ENCODE data around the gene GMDS. TPM values are rescaled to one million over a fixed set of nuclear protein-coding genes. Genes with fewer than 3 reads are reported as not detected.

The GMDS gene
- total RNA-seq, 2 experiments from 2014 or later = 30.3 to 38.5 TPM

DNA sequence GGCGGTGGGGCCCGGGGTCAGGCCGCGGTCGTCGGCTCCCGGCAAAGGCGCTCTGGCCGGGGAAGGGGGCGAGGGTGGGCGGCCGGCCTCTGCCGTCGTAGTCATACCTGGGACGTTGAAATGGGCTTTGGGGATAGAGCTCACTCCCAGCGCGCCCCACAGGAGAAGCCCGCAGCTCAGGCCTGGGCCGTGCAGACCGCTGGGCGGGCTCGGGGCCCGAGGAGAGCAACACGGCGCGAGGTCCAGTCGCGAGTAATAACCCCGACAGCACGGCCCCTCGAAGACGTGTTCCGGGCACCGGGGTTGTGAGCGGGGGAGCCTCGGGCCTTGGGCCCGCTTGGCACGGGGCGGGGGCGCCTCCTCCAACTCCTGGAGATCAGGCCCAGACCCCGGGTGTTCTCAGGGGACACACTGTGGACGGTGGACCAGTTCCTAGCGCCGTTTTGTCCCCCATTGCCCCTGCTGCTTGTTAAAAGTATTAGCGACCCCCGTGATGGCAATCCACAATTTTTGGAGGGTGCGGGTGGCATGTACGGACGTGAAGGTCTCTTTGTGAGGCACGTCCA is 624.8 kb downstream of the GMDS start:
- CTCF ChIA-PET = no interaction called here
- DNase-seq (no peak), ATAC-seq (no peak)
- Mint-ChIP-seq H3K4me1 (ENCODE audit: low read depth) (peaks cover 6% of the 10 kb centered on the region), H3K36me3 (ENCODE audit: low read depth) (no peaks in the 10 kb centered on the region), H3K9me3 (ENCODE audit: insufficient read depth) (no peaks in the 10 kb centered on the region), H3K27ac (no peak overlapping the region), H3K4me3 (no peak overlapping the region), H3K27me3 (ENCODE audit: low read depth) (peaks cover 63% of the 10 kb centered on the region)
- POLR2A ChIA-PET = no interaction called here

DNA sequence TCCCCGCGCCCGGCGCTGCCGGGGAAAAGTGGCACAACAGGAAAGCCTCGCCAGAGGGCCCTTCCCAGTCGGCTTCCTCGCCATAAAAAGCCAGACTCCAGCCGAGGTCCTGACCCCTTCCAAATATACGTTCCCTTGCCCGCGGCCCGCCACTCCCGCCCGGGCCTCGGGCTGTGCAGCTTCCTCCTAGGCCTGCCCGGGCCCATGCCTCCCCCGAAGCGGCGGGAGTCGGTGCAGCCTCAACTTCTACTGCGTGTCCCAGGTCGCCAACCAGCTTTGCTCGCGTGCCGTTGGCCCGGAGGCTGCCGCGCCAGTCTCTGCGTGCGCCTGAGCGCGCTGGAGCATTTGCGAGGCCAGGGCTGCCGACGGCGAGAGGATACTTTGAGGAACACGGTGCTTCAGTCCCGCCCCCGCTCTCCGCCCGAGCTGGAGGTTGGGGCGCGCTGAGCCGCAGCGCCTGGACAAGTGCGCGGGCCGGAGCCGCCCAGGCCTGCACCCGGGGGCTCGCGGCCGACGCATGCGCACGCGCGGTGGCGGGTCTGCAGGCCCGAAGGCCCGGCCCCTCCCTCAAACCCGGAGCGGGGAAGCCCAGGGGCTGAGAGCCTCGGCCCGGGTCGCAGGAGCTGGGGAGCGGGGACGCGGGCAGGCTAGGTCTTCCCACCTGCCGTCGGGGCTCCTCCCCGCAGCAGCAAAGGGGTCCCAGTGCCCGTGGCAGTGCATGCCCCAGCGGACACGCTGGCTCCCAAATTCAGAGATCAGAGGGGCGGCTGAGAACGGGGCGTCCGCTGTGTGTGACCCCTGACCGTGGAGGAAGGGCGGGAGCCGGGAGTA is 625.5 kb downstream of the GMDS start:
- Mint-ChIP-seq H3K36me3 (ENCODE audit: low read depth) (no peaks in the 10 kb centered on the region), H3K4me1 (ENCODE audit: low read depth) (no peaks in the 10 kb centered on the region), H3K9me3 (ENCODE audit: insufficient read depth) (no peaks in the 10 kb centered on the region), H3K27me3 (ENCODE audit: low read depth) (peaks cover 60% of the 10 kb centered on the region), H3K27ac (no peak overlapping the region), H3K4me3 (no peak overlapping the region)
- DNase-seq (no peak), ATAC-seq (no peak)
- CTCF ChIA-PET = no interaction called here
- POLR2A ChIA-PET = no interaction called here

DNA sequence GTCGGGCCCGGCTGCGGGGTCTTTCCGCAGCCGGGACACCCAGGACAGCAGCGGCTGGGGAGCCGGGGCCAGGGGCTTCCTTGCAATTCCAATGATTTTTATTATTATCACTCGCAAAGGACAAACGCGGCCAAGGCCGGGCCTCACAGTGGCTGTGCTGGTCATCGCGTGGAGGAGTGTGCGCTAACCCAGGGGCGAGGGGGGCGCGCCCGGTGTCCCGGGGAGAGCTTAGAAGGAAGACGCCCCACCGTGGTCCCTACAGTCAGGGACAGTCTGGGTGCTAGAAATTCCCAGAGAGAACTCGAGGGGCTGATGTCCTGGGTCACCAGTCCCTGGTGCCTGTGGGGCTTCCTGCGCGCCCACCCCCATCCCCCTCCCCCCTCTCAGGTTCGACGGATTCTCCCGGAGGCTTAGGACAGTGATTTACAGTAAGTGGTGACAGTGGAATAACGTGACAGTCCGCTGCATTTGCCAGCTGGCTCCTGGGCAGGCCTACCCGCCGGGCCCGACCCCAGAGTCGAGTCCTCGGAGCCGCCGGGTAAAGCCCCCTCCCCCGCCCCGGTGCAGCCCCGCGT is 626.2 kb downstream of the GMDS start:
- no peak for ATAC-seq
- ChIA-PET CTCF (no interaction called here), POLR2A (no interaction called here)
- DNase-seq = no peak
- no peaks in the 10 kb centered on the region for H3K4me1 Mint-ChIP-seq (ENCODE audit: low read depth)
- H3K27ac Mint-ChIP-seq = no peak overlapping the region
- H3K9me3 Mint-ChIP-seq (ENCODE audit: insufficient read depth) = no peaks in the 10 kb centered on the region
- H3K27me3 Mint-ChIP-seq (ENCODE audit: low read depth) = peaks cover 60% of the 10 kb centered on the region
- H3K4me3 Mint-ChIP-seq = no peak overlapping the region
- no peaks in the 10 kb centered on the region for H3K36me3 Mint-ChIP-seq (ENCODE audit: low read depth)

DNA sequence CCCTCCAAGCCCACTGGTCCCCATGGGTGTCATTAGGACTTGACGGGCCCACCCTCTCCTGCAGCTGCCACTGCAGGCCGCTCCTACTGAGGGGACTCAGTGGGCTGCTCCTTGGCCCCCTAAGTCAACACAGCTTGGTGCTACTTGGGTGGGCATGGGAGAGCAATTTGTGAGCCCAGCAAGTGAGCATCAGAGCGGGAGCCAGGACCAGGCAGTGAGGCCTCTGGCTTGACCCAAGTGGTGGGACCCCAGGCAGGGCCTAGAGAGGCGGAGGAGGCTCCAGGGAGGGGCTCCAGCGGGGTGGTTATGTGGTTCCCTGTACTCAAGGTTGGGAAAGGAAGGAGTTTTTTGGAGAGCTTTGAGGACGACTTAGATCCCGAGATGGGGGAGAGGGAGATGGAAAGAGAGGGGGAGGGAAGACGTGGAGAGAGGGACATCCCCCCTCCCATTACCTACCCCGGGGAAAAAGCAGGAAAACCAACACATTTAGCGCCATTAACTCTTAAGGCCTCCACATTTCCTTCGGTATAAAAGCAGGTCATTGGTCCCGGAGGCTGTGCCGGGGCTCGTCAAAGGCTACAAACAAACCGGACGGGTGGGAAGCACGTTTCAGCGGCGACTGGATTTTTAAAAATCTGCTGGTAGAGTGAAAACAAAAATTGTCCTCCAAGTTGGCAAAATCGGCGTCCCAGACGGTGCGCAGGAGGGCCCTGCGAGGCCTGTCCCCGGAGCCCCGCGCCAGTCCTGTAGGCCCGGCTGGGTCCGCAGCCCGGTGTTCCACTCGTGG is 626.9 kb downstream of the GMDS start:
- H3K27ac Mint-ChIP-seq = no peak overlapping the region
- H3K9me3 Mint-ChIP-seq (ENCODE audit: insufficient read depth) = no peaks in the 10 kb centered on the region
- H3K4me1 Mint-ChIP-seq (ENCODE audit: low read depth) = peaks cover 3% of the 10 kb centered on the region
- H3K36me3 Mint-ChIP-seq (ENCODE audit: low read depth) = no peaks in the 10 kb centered on the region
- peaks cover 60% of the 10 kb centered on the region for H3K27me3 Mint-ChIP-seq (ENCODE audit: low read depth)
- no peak overlapping the region for H3K4me3 Mint-ChIP-seq
- ATAC-seq (no peak), DNase-seq (no peak)
- CTCF ChIA-PET = no interaction called here
- POLR2A ChIA-PET = no interaction called here

DNA sequence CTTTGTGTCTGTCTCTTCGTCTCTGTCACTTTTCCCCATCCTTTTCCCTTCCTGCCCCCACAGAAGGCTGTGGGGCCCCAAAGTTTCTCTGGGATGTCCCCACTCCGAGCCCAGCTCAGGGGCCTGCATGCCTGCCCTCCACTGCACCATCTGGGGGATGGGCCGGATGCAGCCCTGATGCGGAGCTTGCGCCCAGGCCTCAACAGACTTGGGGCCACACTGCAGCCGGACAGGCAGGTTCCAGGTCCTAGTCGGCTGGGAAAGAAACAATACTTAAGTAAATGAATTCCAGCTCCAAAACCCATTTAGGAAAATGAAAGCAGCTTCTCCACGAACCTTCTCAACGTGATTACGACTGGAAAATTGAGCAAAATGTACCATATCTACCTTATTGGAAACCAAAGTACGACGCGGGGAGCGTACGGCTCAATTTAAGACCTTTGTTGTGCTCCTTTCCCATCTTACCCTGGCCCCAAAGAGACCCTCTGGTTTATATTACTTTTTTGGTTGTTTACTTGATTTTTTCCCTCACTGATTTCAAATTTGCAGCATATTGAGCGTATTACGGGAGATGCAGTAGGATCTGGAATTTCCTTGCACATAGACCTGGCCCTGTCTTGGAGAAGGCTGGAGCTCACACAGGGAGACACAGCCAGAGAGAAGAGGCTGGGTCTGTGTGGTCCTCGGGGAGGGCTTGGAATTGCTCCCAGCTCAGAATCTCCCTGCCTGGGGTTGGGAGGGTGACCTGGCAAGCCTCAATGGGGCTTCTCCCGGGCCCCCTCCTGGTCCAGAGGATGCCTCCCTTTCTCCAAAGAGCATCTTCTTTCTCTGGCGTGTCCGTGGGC is 627.7 kb downstream of the GMDS start:
- Mint-ChIP-seq H3K9me3 (ENCODE audit: insufficient read depth) (no peaks in the 10 kb centered on the region), H3K4me1 (ENCODE audit: low read depth) (peaks cover 5% of the 10 kb centered on the region), H3K4me3 (no peak overlapping the region), H3K27me3 (ENCODE audit: low read depth) (peaks cover 63% of the 10 kb centered on the region), H3K36me3 (ENCODE audit: low read depth) (no peaks in the 10 kb centered on the region), H3K27ac (no peak overlapping the region)
- DNase-seq (no peak), ATAC-seq (no peak)
- POLR2A ChIA-PET = interaction anchor here (0.7 to 1.5 kb wide), 2 partner anchors 9 to 248 kb away, joined by 3 to 5 read pairs; no protein-coding TSS in a partner anchor
- CTCF ChIA-PET = interaction anchor here (0.8 to 1.7 kb wide), 3 partner anchors 9 to 542 kb away, joined by 3 to 6 read pairs (median 3); no protein-coding TSS in a partner anchor

DNA sequence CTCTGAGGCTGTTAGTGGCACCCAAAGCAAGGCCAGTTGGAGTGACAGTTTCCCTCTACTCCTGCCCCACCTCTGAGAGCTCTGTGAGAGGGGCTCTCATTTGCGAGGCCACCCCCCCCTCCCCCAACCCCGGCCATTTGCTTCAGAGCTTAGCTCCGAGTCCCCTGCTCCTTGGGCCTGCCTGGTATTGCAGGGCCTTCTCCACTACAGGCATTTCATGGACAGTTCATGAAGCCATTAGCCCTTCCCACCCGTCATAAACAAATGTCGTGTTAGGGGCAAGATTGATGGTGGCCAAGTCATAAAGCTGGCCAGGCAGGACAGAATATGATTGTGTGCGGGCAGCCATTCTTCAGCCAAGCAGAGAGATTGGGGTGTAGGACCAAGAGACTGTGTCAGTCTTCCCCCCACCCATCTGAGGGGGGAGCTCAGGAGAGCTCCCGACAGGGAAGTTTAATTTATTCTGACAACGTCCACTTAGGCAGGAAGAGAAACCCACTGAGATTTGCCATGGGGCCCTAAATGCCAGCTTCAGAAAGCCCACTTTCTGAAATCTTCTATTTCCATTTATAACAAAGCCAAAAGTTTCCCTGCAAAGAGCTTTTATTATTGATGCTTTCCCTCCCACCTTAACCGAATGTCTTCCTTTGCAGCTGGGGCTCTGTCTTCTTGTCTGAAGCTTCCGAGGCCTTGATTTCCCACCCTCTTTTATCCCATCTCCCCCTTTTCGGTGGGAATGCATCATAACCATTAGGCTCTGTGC is 628.5 kb downstream of the GMDS start:
- H3K4me3 Mint-ChIP-seq = no peak overlapping the region
- no peak for DNase-seq
- H3K27ac Mint-ChIP-seq = no peak overlapping the region
- no peaks in the 10 kb centered on the region for H3K9me3 Mint-ChIP-seq (ENCODE audit: insufficient read depth)
- H3K27me3 Mint-ChIP-seq (ENCODE audit: low read depth) = peaks cover 64% of the 10 kb centered on the region
- ChIA-PET CTCF (interaction anchor here (0.8 to 1.7 kb wide), 4 partner anchors 10 to 543 kb away, joined by 3 to 6 read pairs (median 4); no protein-coding TSS in a partner anchor), POLR2A (interaction anchor here (0.7 to 1.5 kb wide), 2 partner anchors 10 to 249 kb away, joined by 3 to 5 read pairs; no protein-coding TSS in a partner anchor)
- no peak for ATAC-seq
- H3K4me1 Mint-ChIP-seq (ENCODE audit: low read depth) = peaks cover 10% of the 10 kb centered on the region
- peaks cover 3% of the 10 kb centered on the region for H3K36me3 Mint-ChIP-seq (ENCODE audit: low read depth)

DNA sequence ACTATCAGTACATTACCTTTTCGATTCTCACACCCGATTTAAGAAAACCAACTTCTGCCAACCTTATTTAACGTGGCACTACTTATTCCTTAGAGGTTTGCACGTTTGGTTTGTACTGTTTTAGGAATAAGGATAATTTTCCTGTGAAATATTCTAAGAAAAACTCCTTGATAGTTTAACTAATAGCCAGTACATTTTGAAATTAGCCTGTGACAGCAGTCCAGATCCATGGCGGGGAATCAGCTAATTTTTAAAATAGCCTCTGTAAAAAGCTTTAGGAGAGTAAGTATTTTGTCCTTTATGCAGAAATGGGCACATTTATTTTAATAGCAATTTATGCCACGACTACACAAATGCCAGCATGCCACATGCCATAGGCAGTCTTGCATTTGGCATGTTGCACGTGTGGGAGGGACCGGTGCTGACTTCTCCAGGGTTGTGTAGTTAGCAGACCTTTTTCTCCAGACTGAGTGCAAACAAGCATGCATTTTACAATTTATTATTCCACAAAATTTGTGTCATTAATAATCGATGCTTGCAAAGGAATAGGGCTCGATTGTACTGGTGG is 629.5 kb downstream of the GMDS start:
- Mint-ChIP-seq H3K4me3 (no peak overlapping the region), H3K27ac (no peak overlapping the region), H3K9me3 (ENCODE audit: insufficient read depth) (no peaks in the 10 kb centered on the region), H3K4me1 (ENCODE audit: low read depth) (peaks cover 12% of the 10 kb centered on the region), H3K36me3 (ENCODE audit: low read depth) (peaks cover 4% of the 10 kb centered on the region), H3K27me3 (ENCODE audit: low read depth) (peaks cover 60% of the 10 kb centered on the region)
- POLR2A ChIA-PET = no interaction called here
- CTCF ChIA-PET = interaction anchor here (1.3 to 1.6 kb wide), 3 partner anchors 20 to 1019 kb away, joined by 3 to 4 read pairs (median 4); no protein-coding TSS in a partner anchor
- no peak for DNase-seq
- ATAC-seq = no peak

DNA sequence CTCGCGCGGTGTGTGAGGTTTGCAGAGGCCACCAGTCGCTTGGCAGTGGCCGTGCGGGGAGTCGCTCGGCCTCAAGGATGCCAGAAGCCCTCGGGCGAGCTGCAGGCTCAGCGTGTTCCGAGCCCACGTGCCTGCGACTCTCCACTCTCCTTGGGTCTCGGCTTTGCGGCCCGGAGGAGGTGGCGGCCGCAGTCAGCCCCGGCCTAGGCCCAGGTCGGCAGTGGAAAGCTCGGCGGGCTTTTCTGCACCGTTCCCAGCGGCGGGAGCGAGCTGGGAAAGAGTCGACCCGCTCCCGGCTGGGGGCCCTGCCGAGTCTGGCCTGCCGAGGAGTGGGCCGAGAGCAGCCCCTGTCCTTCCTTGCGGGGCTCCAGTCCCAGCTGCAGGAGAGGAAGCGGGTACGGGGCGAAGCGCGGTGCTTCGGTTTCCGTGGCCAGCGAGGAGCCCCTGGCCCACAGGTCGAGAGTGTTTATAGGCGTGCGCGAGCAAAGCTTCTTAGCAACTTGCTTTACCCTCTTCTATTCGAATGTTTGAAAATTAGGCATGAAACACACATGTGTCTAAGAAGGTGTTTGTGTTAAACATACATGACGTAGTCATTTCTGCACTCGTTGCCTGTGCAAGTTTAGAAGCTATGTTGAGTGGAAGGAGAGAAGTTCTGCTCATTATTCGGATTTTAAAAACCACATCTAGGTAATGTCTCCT is 630.1 kb downstream of the GMDS start:
- CTCF ChIA-PET = interaction anchor here (1.3 to 1.6 kb wide), 3 partner anchors 489 to 1019 kb away, joined by 3 to 4 read pairs (median 4); no protein-coding TSS in a partner anchor
- POLR2A ChIA-PET = no interaction called here
- ATAC-seq (no peak), DNase-seq (no peak)
- no peaks in the 10 kb centered on the region for H3K9me3 Mint-ChIP-seq (ENCODE audit: insufficient read depth)
- H3K4me3 Mint-ChIP-seq = no peak overlapping the region
- H3K27ac Mint-ChIP-seq = no peak overlapping the region
- H3K36me3 Mint-ChIP-seq (ENCODE audit: low read depth) = peaks cover 6% of the 10 kb centered on the region
- peaks cover 63% of the 10 kb centered on the region for H3K27me3 Mint-ChIP-seq (ENCODE audit: low read depth)
- H3K4me1 Mint-ChIP-seq (ENCODE audit: low read depth) = peaks cover 15% of the 10 kb centered on the region

DNA sequence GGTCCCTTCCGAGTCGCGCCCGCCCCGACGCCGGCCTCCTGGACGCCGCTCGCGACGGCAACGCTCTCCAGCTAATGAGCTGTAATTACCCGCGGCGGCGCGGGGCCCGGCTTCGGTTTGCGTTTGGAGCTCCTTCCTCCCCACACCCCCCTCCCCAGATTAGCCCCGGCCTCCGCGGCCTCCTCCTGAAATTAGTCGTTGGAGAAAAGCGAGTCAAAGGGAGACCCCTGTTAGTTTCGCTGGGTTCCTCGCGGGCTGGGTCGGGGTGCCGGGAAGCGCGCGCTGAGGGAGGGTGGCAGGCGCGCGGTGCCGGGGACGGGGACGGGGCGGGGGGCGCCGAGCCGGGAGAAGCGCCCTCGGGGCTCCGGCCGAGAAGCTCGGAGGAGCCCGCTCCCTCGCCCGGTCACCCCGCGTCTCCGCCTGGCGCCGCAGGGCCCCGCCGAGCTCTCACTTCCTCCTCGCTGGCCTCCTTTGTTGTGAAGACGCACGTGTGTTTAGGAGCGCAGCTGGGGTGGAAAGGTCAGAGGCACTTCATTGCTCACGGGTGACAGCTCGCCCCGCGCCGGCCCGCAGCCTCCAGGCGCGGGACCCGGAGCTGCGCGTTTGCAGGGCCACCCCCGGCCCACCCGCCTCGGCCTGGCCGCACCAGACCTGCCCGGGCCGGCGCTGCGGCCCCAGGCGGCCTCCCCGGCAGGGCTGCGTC is 630.8 kb downstream of the GMDS start:
- H3K9me3 Mint-ChIP-seq (ENCODE audit: insufficient read depth) = no peaks in the 10 kb centered on the region
- H3K27me3 Mint-ChIP-seq (ENCODE audit: low read depth) = peaks cover 59% of the 10 kb centered on the region
- ATAC-seq (no peak), DNase-seq (no peak)
- peaks cover 15% of the 10 kb centered on the region for H3K4me1 Mint-ChIP-seq (ENCODE audit: low read depth)
- ChIA-PET POLR2A (no interaction called here), CTCF (interaction anchor here (1.1 to 1.3 kb wide), 3 partner anchors 37 to 1020 kb away, joined by 3 to 4 read pairs (median 3); no protein-coding TSS in a partner anchor)
- no peak overlapping the region for H3K4me3 Mint-ChIP-seq
- no peak overlapping the region for H3K27ac Mint-ChIP-seq
- peaks cover 6% of the 10 kb centered on the region for H3K36me3 Mint-ChIP-seq (ENCODE audit: low read depth)

Data from activated CD8-positive, alpha-beta T cell treated with anti-CD3 and anti-CD28 coated beads, Interleukin-2, amount 10 ng/mL, durations not matched to agents 7 days and 5 days (primary cell).